ENCODE measurements around the gene ANKUB1.

- TF ChIP-seq CTCF (IDR thresholded peaks at IDR 0.05) (no peak), EP300 (IDR thresholded peaks at IDR 0.05) (no peak)
These were observed 9.3 kb upstream of the ANKUB1 start for GRCh38 chr3:149801639-149802038.
